Activated CD4-positive, CD25-positive, alpha-beta regulatory T cell treated with anti-CD3 and anti-CD28 coated beads, Interleukin-2, amount 50 U/mL, for 72 hours (primary cell): Measurements from ENCODE around the gene TTC7B.

Source experiments
- DNase-seq: peaks from one replicate; pipeline ENCODE4 v3.0.0; 2021

The TTC7B gene

GRCh38 chr14:90697577-90698206 is 118.5 kb downstream of the TTC7B start:
- peak; percentile 72 for DNase-seq

GRCh38 chr14:90697132-90697531 is 119.1 kb downstream of the TTC7B start:
- DNase-seq, result no peak

GRCh38 chr14:90696720-90697119 is 119.5 kb downstream of the TTC7B start:
- no peak for DNase-seq

- no peak for DNase-seq
Observed at GRCh38 chr14:90695997-90696660, 120.1 kb downstream of the TTC7B start.

GRCh38 chr14:90693413-90693812 is 122.8 kb downstream of the TTC7B start:
- DNase-seq, result no peak

GRCh38 chr14:90692826-90693225 is 123.4 kb downstream of the TTC7B start:
- no peak for DNase-seq

- DNase-seq, result no peak
Observed at GRCh38 chr14:90692061-90692460, 124.2 kb downstream of the TTC7B start.

- DNase-seq, result no peak
Observed at GRCh38 chr14:90691627-90692026, 124.6 kb downstream of the TTC7B start.

GRCh38 chr14:90687680-90688079 is 128.6 kb downstream of the TTC7B start:
- no peak for DNase-seq

- DNase-seq, result no peak
Observed at GRCh38 chr14:90682615-90683014, 133.6 kb downstream of the TTC7B start.

GRCh38 chr14:90681929-90682328 is 134.3 kb downstream of the TTC7B start:
- DNase-seq, result no peak

GRCh38 chr14:90678846-90679362 is 137.3 kb downstream of the TTC7B start:
- no peak for DNase-seq

- DNase-seq, result no peak
Observed at GRCh38 chr14:90678420-90678819, 137.8 kb downstream of the TTC7B start.

GRCh38 chr14:90677484-90678050 is 138.7 kb downstream of the TTC7B start:
- no peak for DNase-seq

- no peak for DNase-seq
Observed at GRCh38 chr14:90676912-90677311, 139.3 kb downstream of the TTC7B start.

- DNase-seq, result no peak
Observed at GRCh38 chr14:90676356-90676755, 139.9 kb downstream of the TTC7B start.

- no peak for DNase-seq
Observed at GRCh38 chr14:90675399-90675798, 140.8 kb downstream of the TTC7B start.

- DNase-seq, result no peak
Observed at GRCh38 chr14:90674716-90675115, 141.5 kb downstream of the TTC7B start.

- no peak for DNase-seq
Observed at GRCh38 chr14:90674043-90674670, 142.1 kb downstream of the TTC7B start.

GRCh38 chr14:90671382-90672234 is 144.6 kb downstream of the TTC7B start:
- DNase-seq, result no peak

- no peak for DNase-seq
Observed at GRCh38 chr14:90669731-90670130, 146.5 kb downstream of the TTC7B start.

- no peak for DNase-seq
Observed at GRCh38 chr14:90666571-90666970, 149.7 kb downstream of the TTC7B start.
